Measurements from ENCODE around the gene ASCC1.
"Not testable (repeated sequence)": the region's sequence is repeated elsewhere in the genome, so short reads cannot be mapped to it uniquely, and the experiment has no call there.

GRCh38 chr10:72208526-72208925, 7.5 kb downstream of the ASCC1 start:
- TF ChIP-seq EZH2 (IDR thresholded peaks at IDR 0.05; ENCODE audit: insufficient read depth, poor library complexity, severe bottlenecking); EZH2phosphoT487 (IDR thresholded peaks at IDR 0.05; ENCODE audit: insufficient read depth, low read depth): not testable (repeated sequence)

Measured in GM23248 (cell line).